Keratinocyte (primary cell): ENCODE measurements around the gene MRPS5. TPM values are rescaled to one million over a fixed set of nuclear protein-coding genes. Genes with fewer than 3 reads are reported as not detected.

ENCODE experiments used
- DNase-seq: peaks from one replicate; pipeline ENCODE4 v3.0.0-alpha.2; 2011; ENCODE audit warnings: low read depth, missing footprints, low spot score
- FAIRE-seq: peaks from 2 replicates; lab custom pipeline; 2011; peaks lifted over from hg19 to GRCh38; lab: Jason Lieb, UNC
- H2AFZ ChIP-seq: 2 replicates; pipeline ENCODE4 v1.6.0; 2012; ENCODE audit warnings: low read length, control low read depth, inconsistent platforms; ENCODE audit not compliant: control insufficient read depth
- H3K27ac ChIP-seq: 2 replicates; pipeline ENCODE4 v1.5.1; 2011; ENCODE audit warnings: low read length; ENCODE audit not compliant: control insufficient read depth, insufficient read depth
- H3K27me3 ChIP-seq: 3 replicates; pipeline ENCODE4 v1.6.0; 2011; ENCODE audit warnings: low read length; ENCODE audit not compliant: control insufficient read depth, insufficient read depth; ENCODE audit errors: extremely low read depth
- H3K36me3 ChIP-seq, 2 experiments: 2 replicates in 1 of 2; 3 replicates in 1 of 2; pipeline ENCODE4 v1.5.1; 2011; ENCODE audit warnings: low read length in 2 of 2, mild to moderate bottlenecking in 1 of 2; ENCODE audit not compliant: control insufficient read depth in 2 of 2, insufficient read depth in 2 of 2; ENCODE audit errors: extremely low read depth in 1 of 2
- H3K4me1 ChIP-seq: 3 replicates; pipeline ENCODE4 v1.5.1; 2011; ENCODE audit warnings: low read length; ENCODE audit not compliant: control insufficient read depth, insufficient read depth; ENCODE audit errors: extremely low read depth
- H3K4me2 ChIP-seq: 3 replicates; pipeline ENCODE4 v1.6.0; 2011; ENCODE audit warnings: low read depth, low read length; ENCODE audit not compliant: control insufficient read depth, insufficient read depth; ENCODE audit errors: extremely low read depth
- H3K4me3 ChIP-seq, 3 experiments: fragments of 200-600 bp in 1 of 3; sonication (generic) in 1 of 3; 2 replicates in 2 of 3; 3 replicates in 1 of 3; pipeline ENCODE4 v1.5.1; 2011 to 2016; ENCODE audit warnings: low read length in 3 of 3, mild to moderate bottlenecking in 3 of 3, control low read depth in 2 of 3, inconsistent platforms in 1 of 3, low read depth in 1 of 3, mixed read lengths in 1 of 3, mixed run types in 1 of 3, moderate library complexity in 1 of 3; ENCODE audit not compliant: control insufficient read depth in 2 of 3, insufficient read depth in 2 of 3; ENCODE audit errors: extremely low read depth in 1 of 3
- H3K79me2 ChIP-seq: 2 replicates; pipeline ENCODE4 v1.6.0; 2012; ENCODE audit warnings: low read length; ENCODE audit not compliant: control insufficient read depth, insufficient read depth
- H3K9ac ChIP-seq: 3 replicates; pipeline ENCODE4 v1.6.0; 2011; ENCODE audit warnings: low read length; ENCODE audit not compliant: control insufficient read depth, insufficient read depth; ENCODE audit errors: extremely low read depth
- H3K9me1 ChIP-seq: 3 replicates; pipeline ENCODE4 v1.6.0; 2011; ENCODE audit warnings: low read length; ENCODE audit not compliant: control insufficient read depth, insufficient read depth; ENCODE audit errors: extremely low read depth
- H3K9me3 ChIP-seq: 2 replicates; pipeline ENCODE4 v1.5.1; 2012; ENCODE audit warnings: low read depth, low read length; ENCODE audit not compliant: control insufficient read depth
- H4K20me1 ChIP-seq: 3 replicates; pipeline ENCODE4 v1.6.0; 2011; ENCODE audit warnings: low read length; ENCODE audit not compliant: control insufficient read depth, insufficient read depth; ENCODE audit errors: extremely low read depth
- CTCF ChIP-seq, 3 experiments: IDR thresholded peaks in 1 of 3; conservative IDR thresholded peaks in 1 of 3; optimal IDR thresholded peaks in 1 of 3; 2 replicates in 2 of 3; 3 replicates in 1 of 3; pipeline versions ENCODE3 to v1.5.1; 2011; ENCODE audit warnings: low read length in 3 of 3, mild to moderate bottlenecking in 3 of 3, moderate library complexity in 2 of 3, control low read depth in 1 of 3, inconsistent platforms in 1 of 3; ENCODE audit not compliant: insufficient read depth in 2 of 3; ENCODE audit errors: extremely low read depth in 1 of 3
- EZH2 ChIP-seq: IDR thresholded peaks from one replicate; pipeline ENCODE4 v1.6.1; 2012; ENCODE audit warnings: inconsistent platforms, mild to moderate bottlenecking, low read length, moderate library complexity
- dilution Hi-C: fragments of 300-500 bp; cut with MboI; formaldehyde crosslinking; loops from one replicate; pipeline ENCODE4 v1.7.0; 2020; ENCODE audit warnings: low sequenced_read_pairs; ENCODE audit not compliant: extremely low pct_ligation_motif_present
- polyA plus RNA-seq, 5 experiments: library from polyadenylated mRNA; depleted of rRNA in 3 of 5; stranded (reverse) in 3 of 5; stranded (forward) in 1 of 5; unstranded in 1 of 5; fragments of >200 nt; gene quantifications; 1 replicate in 1 of 5; 2 replicates in 3 of 5; 3 replicates in 1 of 5; pipeline versions ENCODE4 v1.2.1 to v1.2.3, GENCODE V29; 2011 to 2012; ENCODE audit warnings: missing spikeins in 2 of 5, low read depth in 1 of 5, low replicate concordance in 1 of 5

MRPS5 gene
- polyA plus RNA-seq, 1 donor (not counting 4 experiments of a cell fraction or from before 2014, with no cell fraction given) = 64.9 TPM

DNA sequence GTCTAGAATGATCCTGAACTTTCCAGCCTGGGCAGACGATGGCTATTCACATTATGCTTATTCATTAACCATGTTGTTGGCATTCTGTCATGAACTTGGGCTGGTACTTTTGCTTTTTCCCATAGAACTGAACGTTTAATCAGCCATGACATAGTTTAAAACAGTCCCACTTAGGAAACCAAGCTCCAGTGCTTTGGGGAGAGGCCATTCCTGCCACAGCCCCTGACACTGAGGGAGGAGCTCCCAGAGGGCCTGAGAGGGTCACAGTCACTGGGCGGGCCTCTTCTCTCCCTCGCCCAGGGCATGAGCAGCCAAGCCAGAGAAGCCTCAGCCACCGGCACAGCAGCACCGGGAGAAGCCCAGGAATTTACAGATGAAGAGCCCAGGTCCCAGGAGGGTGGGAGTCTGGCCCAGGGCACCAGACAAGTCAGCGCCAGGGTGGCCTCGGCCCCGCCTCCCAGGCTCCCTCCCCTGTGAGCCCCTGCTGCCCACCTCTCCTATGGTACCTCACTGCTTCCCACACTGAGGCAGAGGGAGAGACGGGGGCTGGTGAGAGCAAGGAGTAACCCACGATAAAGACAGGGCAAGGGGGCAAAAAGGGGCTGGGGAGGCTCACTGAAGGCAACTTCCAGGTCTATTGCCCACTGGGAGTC is 62.5 kb downstream of the MRPS5 start:
- Histone ChIP-seq H3K36me3 (no peaks in the 10 kb centered on the region), H2AFZ (no peak overlapping the region), H3K4me2 (no peak overlapping the region), H3K27ac (no peak overlapping the region), H3K9ac (no peak overlapping the region), H3K4me1 (peaks cover 3% of the 10 kb centered on the region), H3K27me3 (peaks cover 2% of the 10 kb centered on the region), H3K79me2 (no peaks in the 10 kb centered on the region), H4K20me1 (no peaks in the 10 kb centered on the region), H3K9me1 (no peaks in the 10 kb centered on the region), H3K9me3 (no peaks in the 10 kb centered on the region), H3K4me3 (no peak overlapping the region)
- no peak for FAIRE-seq
- TF ChIP-seq EZH2 (no peak), CTCF (optimal IDR thresholded peaks at IDR 0.05 in 1 of 3, IDR thresholded peaks at IDR 0.05 in 1 of 3, conservative IDR thresholded peaks at IDR 0.05 in 1 of 3; ENCODE audit: extremely low read depth in 1 of 3, insufficient read depth in 2 of 3, low read length in 3 of 3) (no peak)
- dilution Hi-C loops = no loop called here
- DNase-seq = no peak

- no peak overlapping the region for H3K27ac ChIP-seq
- no peaks in the 10 kb centered on the region for H3K79me2 ChIP-seq
- H3K36me3 ChIP-seq = no peaks in the 10 kb centered on the region
- dilution Hi-C loops = no loop called here
- no peak for TF ChIP-seq EZH2
- no peak for TF ChIP-seq CTCF (optimal IDR thresholded peaks at IDR 0.05 in 1 of 3, IDR thresholded peaks at IDR 0.05 in 1 of 3, conservative IDR thresholded peaks at IDR 0.05 in 1 of 3; ENCODE audit: extremely low read depth in 1 of 3, insufficient read depth in 2 of 3, low read length in 3 of 3)
- FAIRE-seq (no peak), DNase-seq (no peak)
- no peaks in the 10 kb centered on the region for H3K9me3 ChIP-seq
- H2AFZ ChIP-seq = no peak overlapping the region
- H3K9ac ChIP-seq = no peak overlapping the region
- H3K9me1 ChIP-seq = no peaks in the 10 kb centered on the region
- no peak overlapping the region for H3K4me2 ChIP-seq
- peaks cover 4% of the 10 kb centered on the region for H3K27me3 ChIP-seq
- no peak overlapping the region for H3K4me3 ChIP-seq
- H3K4me1 ChIP-seq = peaks cover 3% of the 10 kb centered on the region
- no peaks in the 10 kb centered on the region for H4K20me1 ChIP-seq
Observed at GRCh38 chr2:95058466-95058988, 63.1 kb downstream of the MRPS5 start.
